ENCODE results near the gene CTDSP1. TPM values are rescaled to one million over a fixed set of nuclear protein-coding genes. Genes with fewer than 3 reads are reported as not detected.

Gene CTDSP1
- total and polyA plus RNA-seq, 8 donors = 122 to 160 (median 146) TPM

DNA sequence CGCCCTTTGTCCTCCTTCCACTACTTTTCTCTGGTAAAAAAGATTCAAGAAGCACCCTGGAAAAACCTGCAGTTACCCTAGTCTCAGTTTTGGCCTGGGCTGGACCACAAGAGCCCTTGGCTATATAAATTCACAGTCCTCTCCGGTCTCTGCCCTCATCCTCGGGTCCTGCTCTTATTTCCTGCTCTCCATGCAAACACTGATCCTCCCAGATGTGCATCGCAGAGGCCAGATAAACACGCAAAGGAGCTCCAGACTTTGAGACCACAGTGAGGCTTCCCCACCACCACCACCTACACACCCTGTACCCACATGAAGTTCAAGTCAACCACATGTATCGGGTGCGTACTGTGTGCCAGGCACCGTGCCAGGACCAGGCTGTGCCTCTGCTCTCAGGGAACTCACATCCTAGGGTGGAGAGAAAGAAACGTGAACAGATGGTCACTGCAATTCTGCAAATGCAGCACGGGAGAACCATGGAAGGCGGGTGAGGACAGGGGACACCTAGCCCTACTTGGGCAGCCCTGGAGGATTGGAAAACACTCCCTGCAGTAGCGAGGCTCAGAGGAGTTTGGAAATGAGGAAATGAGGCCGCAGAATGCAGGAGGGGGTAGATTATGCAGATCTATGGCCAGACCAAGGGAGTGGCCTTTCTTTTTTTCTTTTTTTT lies 7.4 kb downstream of the CTDSP1 start:
- Histone ChIP-seq H3K4me1 (peaks cover 20 to 59% of the 10 kb centered on the region in 2 donors), H3K36me3 (peaks cover 0 to 34% of the 10 kb centered on the region in 2 donors), H3K4me3 (peak overlapping the region; percentile 41 to 43), H3K27ac (peak overlapping the region; percentile 93), H3K27me3 (no peaks in the 10 kb centered on the region), H3K9me3 (no peaks in the 10 kb centered on the region)
- peak in 3 of 4 donors; percentile 54 to 74 (median 73) for DNase-seq
- intact Hi-C loops (cut with DNase I) = loop anchor here in 1 of 2 donors (5.0 kb wide), 1 partner anchor 60 kb away; no protein-coding TSS in a partner anchor
- peak; percentile 22 for ATAC-seq
- TF ChIP-seq, protein P1, sequence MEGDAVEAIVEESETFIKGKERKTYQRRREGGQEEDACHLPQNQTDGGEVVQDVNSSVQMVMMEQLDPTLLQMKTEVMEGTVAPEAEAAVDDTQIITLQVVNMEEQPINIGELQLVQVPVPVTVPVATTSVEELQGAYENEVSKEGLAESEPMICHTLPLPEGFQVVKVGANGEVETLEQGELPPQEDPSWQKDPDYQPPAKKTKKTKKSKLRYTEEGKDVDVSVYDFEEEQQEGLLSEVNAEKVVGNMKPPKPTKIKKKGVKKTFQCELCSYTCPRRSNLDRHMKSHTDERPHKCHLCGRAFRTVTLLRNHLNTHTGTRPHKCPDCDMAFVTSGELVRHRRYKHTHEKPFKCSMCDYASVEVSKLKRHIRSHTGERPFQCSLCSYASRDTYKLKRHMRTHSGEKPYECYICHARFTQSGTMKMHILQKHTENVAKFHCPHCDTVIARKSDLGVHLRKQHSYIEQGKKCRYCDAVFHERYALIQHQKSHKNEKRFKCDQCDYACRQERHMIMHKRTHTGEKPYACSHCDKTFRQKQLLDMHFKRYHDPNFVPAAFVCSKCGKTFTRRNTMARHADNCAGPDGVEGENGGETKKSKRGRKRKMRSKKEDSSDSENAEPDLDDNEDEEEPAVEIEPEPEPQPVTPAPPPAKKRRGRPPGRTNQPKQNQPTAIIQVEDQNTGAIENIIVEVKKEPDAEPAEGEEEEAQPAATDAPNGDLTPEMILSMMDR (IDR thresholded peaks at IDR 0.05) = no peak

DNA sequence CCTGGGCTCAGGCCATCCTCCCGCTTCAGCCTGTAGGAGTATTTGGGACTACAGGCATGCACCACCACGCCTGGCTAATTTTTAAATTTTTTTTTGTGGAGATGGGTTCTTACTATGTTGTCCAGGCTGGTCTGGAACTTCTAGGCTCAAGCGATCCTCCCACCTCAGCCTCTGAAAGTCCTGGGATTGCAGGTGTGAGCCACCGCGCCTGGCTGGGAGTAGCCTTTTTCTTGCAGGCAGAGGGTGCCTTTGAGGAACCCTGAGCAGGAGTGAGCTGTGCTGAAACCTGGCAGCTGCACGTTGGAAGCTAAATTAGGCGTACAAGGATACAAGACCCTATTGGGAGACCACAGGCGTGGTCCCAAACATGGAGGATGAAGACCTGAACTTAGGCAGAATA lies 8.0 kb downstream of the CTDSP1 start:
- DNase-seq = no peak
- TF ChIP-seq, protein P1 (IDR thresholded peaks at IDR 0.05) = no peak
- Histone ChIP-seq H3K27me3 (no peaks in the 10 kb centered on the region), H3K9me3 (no peaks in the 10 kb centered on the region), H3K27ac (peak overlapping the region; percentile 93), H3K4me3 (no peak overlapping the region), H3K36me3 (peaks cover 0 to 28% of the 10 kb centered on the region in 2 donors), H3K4me1 (peaks cover 16 to 52% of the 10 kb centered on the region in 2 donors)
- intact Hi-C loops (cut with DNase I) = loop anchor here in 1 of 2 donors (5.0 kb wide), 1 partner anchor 60 kb away; no protein-coding TSS in a partner anchor
- no peak for ATAC-seq

DNA sequence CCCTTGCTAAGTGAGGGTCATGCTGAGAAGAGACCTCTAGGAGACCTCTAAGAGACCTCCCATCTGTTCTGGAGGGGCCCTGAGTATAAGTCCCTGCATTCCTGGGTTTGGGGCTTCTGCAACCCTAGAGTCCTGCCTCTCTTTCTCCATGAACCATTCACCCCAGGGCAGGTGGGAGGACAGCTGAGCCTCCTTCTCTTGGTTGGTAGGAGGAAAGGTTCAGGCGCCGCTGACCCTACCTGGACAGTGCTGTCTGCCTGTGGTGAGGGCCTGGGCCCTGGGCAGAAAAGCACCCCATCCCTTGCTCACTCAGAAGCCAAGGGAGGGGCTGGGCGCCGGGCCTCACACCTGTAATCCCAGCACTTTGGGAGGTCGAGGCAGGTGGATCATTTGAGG lies 18.7 kb downstream of the CTDSP1 start:
- DNase-seq (no peak), ATAC-seq (no peak)
- TF ChIP-seq, protein P1 (IDR thresholded peaks at IDR 0.05) = no peak
- no peaks in the 10 kb centered on the region for H3K27me3 ChIP-seq
- no peaks in the 10 kb centered on the region for H3K4me1 ChIP-seq
- no peak overlapping the region for H3K27ac ChIP-seq
- no peak overlapping the region for H3K4me3 ChIP-seq
- intact Hi-C loops (cut with DNase I) = no loop called here
- no peaks in the 10 kb centered on the region for H3K9me3 ChIP-seq
- no peaks in the 10 kb centered on the region for H3K36me3 ChIP-seq

GRCh38 chr2:218418717-218419458 lies 19.2 kb downstream of the CTDSP1 start, which contains the start of gene VIL1:
Gene VIL1 (plus strand): TSS chr2:218419123. CDS start chr2:218423779, 4,656 bp downstream.
- H3K36me3 ChIP-seq = no peaks in the 10 kb centered on the region
- TF ChIP-seq, protein P1 (IDR thresholded peaks at IDR 0.05) = no peak
- no peaks in the 10 kb centered on the region for H3K4me1 ChIP-seq
- no peak within 1 kb of the TSS for H3K27ac ChIP-seq
- no peak for ATAC-seq
- H3K9me3 ChIP-seq = no peaks in the 10 kb centered on the region
- no peak within 1 kb of the TSS for H3K4me3 ChIP-seq
- no peaks in the 10 kb centered on the region for H3K27me3 ChIP-seq
- DNase-seq = no peak
- intact Hi-C loops (cut with DNase I) = no loop called here

- no peak for ATAC-seq
Measured at GRCh38 chr2:218419630-218420216, 20.1 kb downstream of the CTDSP1 start.

More at GRCh38 chr2:218419630-218420216, 20.1 kb downstream of the CTDSP1 start:
- DNase-seq = no peak
- H3K4me3 ChIP-seq = no peak overlapping the region
- H3K4me1 ChIP-seq = no peaks in the 10 kb centered on the region
- TF ChIP-seq, protein P1 (IDR thresholded peaks at IDR 0.05) = no peak
- H3K9me3 ChIP-seq = no peaks in the 10 kb centered on the region
- intact Hi-C loops (cut with DNase I) = no loop called here
- H3K36me3 ChIP-seq = no peaks in the 10 kb centered on the region
- no peaks in the 10 kb centered on the region for H3K27me3 ChIP-seq
- no peak overlapping the region for H3K27ac ChIP-seq

Measured in left lung (tissue), 10 donors.